ENCODE data around the gene SLC44A4. TPM values are rescaled to one million over a fixed set of nuclear protein-coding genes. Genes with fewer than 3 reads are reported as not detected.

SLC44A4 gene
- total RNA-seq = 0.15 and 0.32 TPM in 2 replicates

DNA sequence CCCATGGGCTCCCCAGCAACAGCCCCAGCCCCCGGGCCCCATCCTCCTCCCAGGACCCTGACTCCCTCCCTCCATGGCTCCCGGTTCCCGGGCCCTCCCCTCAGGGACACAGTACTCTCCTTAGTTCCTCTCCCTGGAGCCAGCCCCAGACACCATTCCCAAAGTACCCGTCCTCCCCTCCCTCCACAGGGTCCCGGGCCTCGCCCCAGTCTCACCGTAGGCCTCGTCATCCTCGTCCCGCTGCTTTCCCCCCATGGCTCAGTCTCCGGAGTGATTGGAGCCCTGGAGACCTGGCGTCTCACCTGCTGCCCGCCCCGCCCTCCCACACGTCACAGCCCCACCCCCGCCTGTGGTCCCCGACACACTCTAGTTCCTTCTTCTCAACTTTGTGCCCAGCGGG lies at the start of gene SLC44A4:
Gene SLC44A4, minus strand, starts transcription at position 272 of the 400 bp plus-strand sequence. Its CDS starts 17 bp downstream, at position 255.

DNA sequence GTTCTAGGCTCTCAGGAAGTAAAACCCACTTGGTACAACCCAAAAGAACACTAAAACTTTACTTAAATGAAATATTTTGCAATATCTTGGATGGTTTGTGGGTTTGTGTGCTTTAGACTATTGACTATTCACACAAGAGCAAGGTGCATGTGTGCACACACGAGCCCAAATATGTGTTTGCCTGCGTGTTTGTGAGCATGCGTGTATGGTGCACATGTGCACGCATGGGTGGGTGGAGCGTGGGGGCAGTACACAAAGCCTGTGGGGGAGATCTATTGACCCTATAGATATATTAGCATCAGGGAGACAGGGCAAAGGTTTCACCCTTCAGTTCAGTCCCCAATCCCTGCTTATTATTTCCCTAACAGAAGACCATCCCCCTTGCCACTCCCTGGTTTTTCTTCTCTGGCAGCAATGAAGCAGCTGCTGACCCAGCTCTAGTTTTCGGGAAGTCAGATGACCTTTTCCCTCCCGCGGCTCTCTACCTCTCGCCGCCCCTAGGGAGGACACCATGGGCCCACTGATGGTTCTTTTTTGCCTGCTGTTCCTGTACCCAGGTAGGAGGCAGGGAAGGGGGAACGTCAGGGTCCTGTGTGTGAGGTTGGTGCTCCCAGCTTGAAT lies 48.6 kb upstream of the SLC44A4 start, which contains the start of gene C2:
Gene C2, plus strand, starts transcription at position 476 of the 621 bp plus-strand sequence. Its CDS starts 36 bp downstream, at position 512.

DNA sequence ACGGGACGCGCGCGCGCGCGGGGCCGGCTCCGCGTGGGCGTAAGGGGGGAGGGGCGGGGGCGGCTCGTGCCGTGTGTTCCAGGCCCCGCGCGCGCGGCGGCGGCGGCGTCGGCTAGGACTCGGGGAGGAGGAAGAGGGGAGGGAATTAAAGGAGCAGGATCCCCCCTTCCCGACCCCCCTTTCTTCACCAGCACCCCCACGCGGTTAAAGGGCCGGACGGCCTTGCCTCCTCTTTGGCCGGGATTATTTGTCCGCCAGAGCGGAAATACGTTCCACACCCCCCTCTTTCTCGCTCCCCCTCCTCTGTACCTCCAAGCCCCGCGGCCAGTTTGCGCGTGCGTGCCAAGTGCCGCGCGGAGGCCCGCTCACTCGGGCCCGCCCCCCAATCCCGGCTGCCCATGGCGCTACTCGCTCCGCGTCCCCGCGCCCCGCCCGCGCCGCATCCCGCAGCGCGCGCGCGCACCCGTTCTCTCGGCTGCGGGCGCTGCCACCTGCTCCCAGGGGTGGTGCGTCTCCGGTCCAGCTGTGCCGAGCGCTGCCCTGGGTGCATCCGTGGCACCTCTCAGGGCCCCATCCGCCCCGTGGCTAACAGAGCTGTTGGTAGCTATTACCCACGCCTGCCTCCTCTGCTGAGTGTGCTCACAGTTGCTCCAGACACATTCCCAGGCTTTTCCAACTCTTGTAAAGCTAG lies 23.3 kb upstream of the SLC44A4 start, which contains the start of gene ZBTB12:
Gene ZBTB12, minus strand, starts transcription at position 134 of the 691 bp plus-strand sequence. CDS start 781 bp downstream, outside the sequence.

DNA sequence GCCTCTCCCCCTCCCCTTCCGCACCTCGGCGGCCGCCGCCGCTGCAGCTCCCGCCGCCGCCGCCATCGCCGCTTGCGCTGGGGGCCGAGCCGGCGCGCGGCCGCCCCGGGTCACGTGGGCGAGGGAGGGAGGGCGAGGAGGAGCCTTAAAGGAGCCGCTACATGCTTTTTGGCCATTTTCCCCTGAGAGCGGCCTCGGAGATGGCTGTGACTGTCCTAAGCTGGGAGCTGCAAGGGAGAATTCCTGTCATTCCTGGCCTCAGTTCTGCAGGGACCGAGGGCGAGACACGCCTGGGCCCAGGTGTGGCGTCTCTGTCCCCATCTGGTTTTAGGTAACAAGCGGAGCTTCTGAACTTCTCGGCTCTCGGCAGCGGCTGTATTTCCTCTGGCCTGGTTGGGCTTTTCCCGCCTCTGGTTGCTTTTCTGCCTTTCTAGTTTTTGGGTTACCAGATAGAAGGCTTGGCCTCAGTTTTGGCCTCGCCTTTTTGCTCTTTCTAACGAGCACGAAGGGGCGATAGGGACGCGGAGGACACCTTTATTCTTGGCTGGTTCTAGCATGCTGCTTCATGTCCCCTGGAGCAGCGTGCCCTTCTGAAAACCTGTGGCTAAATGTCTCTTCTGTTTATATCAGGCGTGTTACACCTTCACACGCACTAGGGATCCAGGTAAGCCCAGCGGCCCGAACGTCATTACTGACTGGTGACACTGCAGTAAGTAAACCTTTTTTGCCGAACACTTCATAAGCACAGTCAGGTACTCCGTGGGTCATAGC lies 19.0 kb upstream of the SLC44A4 start, which contains the start of gene EHMT2:
Gene EHMT2, minus strand, starts transcription at position 87 of the 771 bp plus-strand sequence. Its CDS starts 21 bp downstream, at position 66.

DNA sequence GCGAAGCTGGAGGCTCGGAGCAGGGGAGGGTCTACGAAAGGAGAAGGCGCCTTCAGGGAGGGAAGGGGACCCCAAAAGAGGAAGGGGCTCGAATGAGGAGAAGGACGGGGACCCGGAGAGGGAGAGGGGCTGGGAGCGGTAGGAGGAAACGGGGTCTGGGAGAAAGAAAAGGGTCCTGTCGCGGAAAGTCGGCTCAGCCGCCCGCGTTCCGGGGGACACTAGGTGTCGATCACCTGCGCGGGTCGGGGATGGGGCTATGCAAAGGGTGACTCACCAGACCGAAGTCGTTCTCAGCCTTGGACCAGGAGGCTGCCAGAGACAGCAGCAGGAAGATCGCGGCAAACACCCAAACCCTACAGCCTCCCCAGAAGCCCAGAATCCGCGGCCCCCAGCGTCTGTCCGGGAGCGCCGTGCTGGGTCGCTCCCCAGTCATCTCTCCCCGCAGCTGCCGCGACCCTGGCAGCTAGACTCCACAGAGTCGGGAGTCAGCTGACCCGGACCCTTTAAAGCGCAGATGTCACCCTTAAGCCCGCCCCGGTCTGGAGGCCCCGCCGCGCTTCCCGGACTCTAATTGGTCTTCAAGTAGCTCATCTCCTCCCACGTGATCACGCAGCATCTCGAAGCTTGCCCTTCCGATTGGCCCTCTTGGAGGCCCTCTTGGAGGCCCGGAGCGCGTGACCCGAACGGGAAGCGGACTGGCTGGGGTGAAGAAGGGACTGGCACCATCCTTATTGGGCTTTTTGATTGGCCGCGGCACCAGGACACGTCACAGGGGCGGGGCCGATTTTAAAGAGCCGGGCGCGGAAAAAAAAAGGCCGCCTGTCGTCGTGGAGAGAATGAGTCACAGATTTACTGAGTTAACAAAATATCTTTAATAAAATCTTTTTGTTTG lies 16.2 kb downstream of the SLC44A4 start, which contains the start of gene NEU1:
Gene NEU1, minus strand, starts transcription at position 478 of the 892 bp plus-strand sequence. Its CDS starts 45 bp downstream, at position 433.

DNA sequence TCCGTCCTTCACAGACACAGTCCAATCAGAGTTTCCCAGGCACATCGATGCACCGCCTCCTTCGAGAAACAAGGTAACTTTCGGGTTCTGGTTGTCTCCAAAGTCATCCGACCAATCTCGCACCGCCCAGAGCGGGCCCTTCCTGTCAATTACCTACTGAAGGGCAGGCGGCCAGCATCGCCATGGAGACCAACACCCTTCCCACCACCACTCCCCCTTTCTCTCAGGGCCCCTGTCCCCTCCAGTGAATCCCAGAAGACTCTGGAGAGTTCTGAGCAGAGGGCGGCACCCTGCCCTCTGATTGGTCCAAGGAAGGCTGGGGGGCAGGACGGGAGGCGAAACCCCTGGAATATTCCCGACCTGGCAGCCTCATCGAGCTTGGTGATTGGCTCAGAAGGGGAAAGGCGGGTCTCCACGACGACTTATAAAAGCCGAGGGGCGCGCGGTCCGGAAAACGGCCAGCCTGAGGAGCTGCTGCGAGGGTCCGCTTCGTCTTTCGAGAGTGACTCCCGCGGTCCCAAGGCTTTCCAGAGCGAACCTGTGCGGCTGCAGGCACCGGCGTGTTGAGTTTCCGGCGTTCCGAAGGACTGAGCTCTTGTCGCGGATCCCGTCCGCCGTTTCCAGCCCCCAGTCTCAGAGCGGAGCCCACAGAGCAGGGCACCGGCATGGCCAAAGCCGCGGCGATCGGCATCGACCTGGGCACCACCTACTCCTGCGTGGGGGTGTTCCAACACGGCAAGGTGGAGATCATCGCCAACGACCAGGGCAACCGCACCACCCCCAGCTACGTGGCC lies 51.3 kb downstream of the SLC44A4 start, which contains the start of gene HSPA1B:
Gene HSPA1B, plus strand, starts transcription at position 453 of the 794 bp plus-strand sequence. Its CDS starts 213 bp downstream, at position 666.

DNA sequence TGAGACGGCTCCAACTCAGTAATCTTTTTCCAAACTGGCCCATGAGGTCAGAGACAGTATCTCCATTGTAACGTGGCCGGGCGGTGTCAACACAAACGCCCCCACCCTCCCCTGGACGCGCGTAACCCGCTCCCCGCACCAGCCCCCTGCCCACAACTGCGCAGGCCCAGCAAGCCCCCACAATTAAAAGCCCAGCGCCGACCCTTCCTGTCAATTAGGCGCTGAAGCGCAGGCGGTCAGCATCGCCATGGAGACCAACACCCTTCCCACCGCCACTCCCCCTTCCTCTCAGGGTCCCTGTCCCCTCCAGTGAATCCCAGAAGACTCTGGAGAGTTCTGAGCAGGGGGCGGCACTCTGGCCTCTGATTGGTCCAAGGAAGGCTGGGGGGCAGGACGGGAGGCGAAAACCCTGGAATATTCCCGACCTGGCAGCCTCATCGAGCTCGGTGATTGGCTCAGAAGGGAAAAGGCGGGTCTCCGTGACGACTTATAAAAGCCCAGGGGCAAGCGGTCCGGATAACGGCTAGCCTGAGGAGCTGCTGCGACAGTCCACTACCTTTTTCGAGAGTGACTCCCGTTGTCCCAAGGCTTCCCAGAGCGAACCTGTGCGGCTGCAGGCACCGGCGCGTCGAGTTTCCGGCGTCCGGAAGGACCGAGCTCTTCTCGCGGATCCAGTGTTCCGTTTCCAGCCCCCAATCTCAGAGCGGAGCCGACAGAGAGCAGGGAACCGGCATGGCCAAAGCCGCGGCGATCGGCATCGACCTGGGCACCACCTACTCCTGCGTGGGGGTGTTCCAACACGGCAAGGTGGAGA lies 63.6 kb downstream of the SLC44A4 start, which contains the start of the genes HSPA1A and HSPA1L:
Gene HSPA1A, plus strand, starts transcription at position 519 of the 814 bp plus-strand sequence. Its CDS starts 214 bp downstream, at position 733.
Gene HSPA1L, minus strand, starts transcription at position 259 of the 814 bp plus-strand sequence. CDS start 3,311 bp downstream, outside the sequence.

Other genes starting within 250 kb of the SLC44A4 start
- 90.4 and 110 TPM in 2 replicates for gene BAG6, start 226.3 kb downstream of the SLC44A4 start, total RNA-seq
- 0.30 TPM in 1 of 2 replicates, not detected in the other for gene APOM, start 223.1 kb downstream of the SLC44A4 start, total RNA-seq
- 18.8 and 21.1 TPM in 2 replicates for gene C6orf47, start 218.2 kb downstream of the SLC44A4 start, total RNA-seq
- gene GPANK1, start 214.0 kb downstream of the SLC44A4 start, total RNA-seq = 10.2 and 10.7 TPM in 2 replicates
- 84.3 and 95.2 TPM in 2 replicates for gene CSNK2B, start 212.9 kb downstream of the SLC44A4 start, total RNA-seq
- 0.97 and 1.7 TPM in 2 replicates for gene LY6G5B, start 209.0 kb downstream of the SLC44A4 start, total RNA-seq
- gene LY6G5C, start 197.9 kb downstream of the SLC44A4 start, total RNA-seq = under 0.01 and 2.7 TPM in 2 replicates
- gene ABHD16A, start 175.7 kb downstream of the SLC44A4 start, total RNA-seq = 41.3 and 51.1 TPM in 2 replicates
- not detected in 2 replicates for gene LY6G6F, start 172.1 kb downstream of the SLC44A4 start, total RNA-seq
- not detected in 2 replicates for gene LY6G6D, start 163.6 kb downstream of the SLC44A4 start, total RNA-seq
- gene LY6G6C, start 157.3 kb downstream of the SLC44A4 start, total RNA-seq = not detected in 2 replicates
- not detected in 2 replicates for gene MPIG6B, start 155.6 kb downstream of the SLC44A4 start, total RNA-seq
- 68.5 and 79.6 TPM in 2 replicates for gene DDAH2, start 149.7 kb downstream of the SLC44A4 start, total RNA-seq
- gene CLIC1, start 142.5 kb downstream of the SLC44A4 start, total RNA-seq = 865 and 1,138 TPM in 2 replicates
- 7.1 and 7.9 TPM in 2 replicates for gene MSH5, start 139.0 kb downstream of the SLC44A4 start, total RNA-seq
- gene SAPCD1, start 116.3 kb downstream of the SLC44A4 start, total RNA-seq = 0.65 TPM in 1 of 2 replicates, not detected in the other
- gene VWA7, start 101.7 kb downstream of the SLC44A4 start, total RNA-seq = not detected in 2 replicates
- 50.3 and 57.1 TPM in 2 replicates for gene VARS1, start 83.2 kb downstream of the SLC44A4 start, total RNA-seq
- 57.2 and 65.0 TPM in 2 replicates for gene LSM2, start 72.0 kb downstream of the SLC44A4 start, total RNA-seq
- 0.76 and 0.97 TPM in 2 replicates for gene HSPA1L, start 63.7 kb downstream of the SLC44A4 start, total RNA-seq
- 43.5 and 61.9 TPM in 2 replicates for gene HSPA1A, start 63.5 kb downstream of the SLC44A4 start, total RNA-seq
- gene HSPA1B, start 51.3 kb downstream of the SLC44A4 start, total RNA-seq = 60.1 and 104 TPM in 2 replicates
- 58.1 and 93.8 TPM in 2 replicates for gene NEU1, start 16.2 kb downstream of the SLC44A4 start, total RNA-seq
- gene EHMT2, start 18.7 kb upstream of the SLC44A4 start, total RNA-seq = 36.4 and 43.8 TPM in 2 replicates
- gene ZBTB12, start 23.1 kb upstream of the SLC44A4 start, total RNA-seq = 2.6 and 2.9 TPM in 2 replicates
- gene C2, start 48.7 kb upstream of the SLC44A4 start, total RNA-seq = not detected in 2 replicates
- gene CFB, start 67.1 kb upstream of the SLC44A4 start, total RNA-seq = 1.3 and 7.9 TPM in 2 replicates
- 118 and 128 TPM in 2 replicates for gene NELFE, start 80.0 kb upstream of the SLC44A4 start, total RNA-seq
- gene SKIC2, start 80.2 kb upstream of the SLC44A4 start, total RNA-seq = 33.7 and 49.4 TPM in 2 replicates
- 10.6 and 12.7 TPM in 2 replicates for gene DXO, start 93.1 kb upstream of the SLC44A4 start, total RNA-seq
- 0.65 and 0.91 TPM in 2 replicates for gene C4A, start 103.1 kb upstream of the SLC44A4 start, total RNA-seq
- gene C4B, start 135.8 kb upstream of the SLC44A4 start, total RNA-seq = 0.32 and 1.1 TPM in 2 replicates
- not detected in 2 replicates for gene CYP21A2, start 159.4 kb upstream of the SLC44A4 start, total RNA-seq
- gene TNXB, start 230.3 kb upstream of the SLC44A4 start, total RNA-seq = under 0.01 and 0.15 TPM in 2 replicates
- gene ATF6B, start 249.2 kb upstream of the SLC44A4 start, total RNA-seq = 15.3 and 15.7 TPM in 2 replicates